HFFc6 (cell line): ENCODE measurements around the gene ULBP3. TPM values are rescaled to one million over a fixed set of nuclear protein-coding genes. Genes with fewer than 3 reads are reported as not detected.
"Not testable (repeated sequence)": the region's sequence is repeated elsewhere in the genome, so short reads cannot be mapped to it uniquely, and the experiment has no call there.

Experiments
- DNase-seq: peaks from one replicate; pipeline ENCODE4 v3.0.0-alpha.2; 2018
- H3K27ac Mint-ChIP-seq: 2 replicates; pipeline ENCODE4 v1.8.0; 2020; ENCODE audit warnings: mild to moderate bottlenecking, mixed read lengths
- H3K27me3 Mint-ChIP-seq: 2 replicates; pipeline ENCODE4 v1.8.0; 2021; ENCODE audit warnings: mild to moderate bottlenecking, moderate library complexity, mixed read lengths; ENCODE audit not compliant: insufficient read depth
- H3K36me3 Mint-ChIP-seq: 2 replicates; pipeline ENCODE4 v1.8.0; 2021; ENCODE audit warnings: low read depth, mixed read lengths
- H3K4me1 Mint-ChIP-seq: 2 replicates; pipeline ENCODE4 v1.8.0; 2020; ENCODE audit warnings: low read depth, mixed read lengths
- H3K4me3 Mint-ChIP-seq: 2 replicates; pipeline ENCODE4 v1.8.0; 2020; ENCODE audit warnings: mild to moderate bottlenecking, moderate library complexity, mixed read lengths
- H3K9me3 Mint-ChIP-seq: 2 replicates; pipeline ENCODE4 v1.8.0; 2020; ENCODE audit warnings: mild to moderate bottlenecking, mixed read lengths
- CTCF ChIP-seq: fragments of 200-600 bp; sonication (generic); IDR thresholded peaks from 2 replicates; pipeline ENCODE4 v1.5.0; 2021; ENCODE audit warnings: antibody characterized with exemption, mild to moderate bottlenecking
- total RNA-seq, 6 experiments: library from RNA; stranded (reverse); fragmentation: NEBNext Ultra II Directional; extraction: Animal tissue kit (Norgen Biotek cat#: 25700); gene quantifications; 2 replicates in 1 of 6; 3 replicates in 5 of 6; pipeline ENCODE4 v1.2.3, GENCODE V29; 2021

ULBP3 gene
- total RNA-seq, 6 experiments from 2014 or later = 11.2 to 15.8 (median 12.7) TPM

GRCh38 chr6:150076196-150076893, 7.4 kb upstream of the ULBP3 start:
- Mint-ChIP-seq H3K27me3 (peaks cover 13% of the 10 kb centered on the region), H3K4me1 (peaks cover 17% of the 10 kb centered on the region), H3K9me3 (no peaks in the 10 kb centered on the region), H3K36me3 (no peaks in the 10 kb centered on the region), H3K4me3 (no peak overlapping the region), H3K27ac (no peak overlapping the region)
- peak; percentile 15; the same call in 1 of the 2 replicates for TF ChIP-seq CTCF
- no peak for DNase-seq

- H3K4me1 Mint-ChIP-seq = peaks cover 30% of the 10 kb centered on the region
- H3K9me3 Mint-ChIP-seq = no peaks in the 10 kb centered on the region
- no peak for DNase-seq
- no peaks in the 10 kb centered on the region for H3K36me3 Mint-ChIP-seq
- no peak overlapping the region for H3K4me3 Mint-ChIP-seq
- H3K27ac Mint-ChIP-seq = no peak overlapping the region
- H3K27me3 Mint-ChIP-seq = peaks cover 13% of the 10 kb centered on the region
- TF ChIP-seq CTCF = no peak
Observed at GRCh38 chr6:150075034-150075421, 6.1 kb upstream of the ULBP3 start.

GRCh38 chr6:150074396-150075033, 5.6 kb upstream of the ULBP3 start:
- H3K9me3 Mint-ChIP-seq, H3K27ac Mint-ChIP-seq: not testable (repeated sequence)

GRCh38 chr6:150072201-150072600, 3.3 kb upstream of the ULBP3 start:
- TF ChIP-seq CTCF = no peak
- Mint-ChIP-seq H3K4me1 (peaks cover 30% of the 10 kb centered on the region), H3K27me3 (peaks cover 13% of the 10 kb centered on the region; the same call in 1 of the 2 replicates), H3K4me3 (no peak overlapping the region), H3K27ac (no peak overlapping the region), H3K36me3 (no peaks in the 10 kb centered on the region), H3K9me3 (no peaks in the 10 kb centered on the region)
- DNase-seq = peak; percentile 42

More at GRCh38 chr6:150074396-150075033, 5.6 kb upstream of the ULBP3 start:
- H3K27me3 Mint-ChIP-seq = peaks cover 13% of the 10 kb centered on the region
- H3K4me1 Mint-ChIP-seq = peaks cover 30% of the 10 kb centered on the region
- H3K36me3 Mint-ChIP-seq, DNase-seq, H3K4me3 Mint-ChIP-seq: not testable (repeated sequence)

- H3K36me3 Mint-ChIP-seq = 0 out of 2 replicates have a peak, but pooled peaks cover 6% of the 10 kb centered on the region
- no peak for DNase-seq
- no peak overlapping the region for H3K4me3 Mint-ChIP-seq
- peaks cover 30% of the 10 kb centered on the region for H3K4me1 Mint-ChIP-seq
- no peak overlapping the region for H3K27ac Mint-ChIP-seq
- H3K27me3 Mint-ChIP-seq = peaks cover 6% of the 10 kb centered on the region; the same call in 1 of the 2 replicates
- H3K9me3 Mint-ChIP-seq = no peaks in the 10 kb centered on the region
- TF ChIP-seq CTCF = no peak
Observed at GRCh38 chr6:150070236-150070818, 1.4 kb upstream of the ULBP3 start.

- Mint-ChIP-seq H3K4me1 (peaks cover 30% of the 10 kb centered on the region), H3K4me3 (no peak overlapping the region)
Observed at GRCh38 chr6:150069706-150070105, 785 bp upstream of the ULBP3 start.

More at GRCh38 chr6:150069706-150070105, 785 bp upstream of the ULBP3 start:
- DNase-seq = no peak
- 0 out of 2 replicates have a peak, but pooled peaks cover 6% of the 10 kb centered on the region for H3K36me3 Mint-ChIP-seq
- no peak overlapping the region for H3K27ac Mint-ChIP-seq
- TF ChIP-seq CTCF = no peak
- peaks cover 6% of the 10 kb centered on the region; the same call in 1 of the 2 replicates for H3K27me3 Mint-ChIP-seq
- H3K9me3 Mint-ChIP-seq = no peaks in the 10 kb centered on the region
